PC-9 (cell line): Measurements from ENCODE around the gene DOCK3. TPM values are rescaled to one million over a fixed set of nuclear protein-coding genes. Genes with fewer than 3 reads are reported as not detected.

ENCODE experiments used
- BruUV-seq: library from RNA; stranded (reverse); fragments of 400-500 nt; replicated peaks from 2 replicates; lab custom pipeline; 2021; lab: Mats Ljungman, UMichigan
- CTCF ChIA-PET: fragments of 300-600 bp; sonication (Branson Sonifier 250); formaldehyde crosslinking; loops from one replicate; lab custom pipeline; 2022; ENCODE audit warnings: antibody characterized with exemption; lab: Charles Lee
- POLR2A ChIA-PET: fragments of 300-600 bp; sonication (Branson Sonifier 250); formaldehyde crosslinking; loops from one replicate; lab custom pipeline; 2022; ENCODE audit warnings: antibody characterized with exemption; ENCODE audit not compliant: unreplicated experiment; lab: Charles Lee
- DNase-seq, 2 experiments: peaks; one replicate each; pipeline versions ENCODE4 v3.0.0 to v3.0.0-alpha.2; 2015 to 2022; ENCODE audit warnings: mixed read lengths in 1 of 2
- H2AFZ ChIP-seq: fragments of 200-600 bp; sonication (generic); 2 replicates; pipeline ENCODE4 v1.8.1; 2017; ENCODE audit warnings: antibody characterized with exemption
- H3F3A ChIP-seq: fragments of 200-600 bp; sonication (generic); 2 replicates; pipeline ENCODE4 v1.8.1; 2017; ENCODE audit warnings: antibody characterized with exemption, mild to moderate bottlenecking, low read depth; ENCODE audit not compliant: insufficient read depth
- H3K27ac ChIP-seq: fragments of 200-600 bp; sonication (generic); 2 replicates; pipeline ENCODE4 v1.6.1; 2016; ENCODE audit warnings: mixed run types
- H3K27me3 ChIP-seq: fragments of 200-600 bp; sonication (generic); 2 replicates; pipeline ENCODE4 v1.6.1; 2016; ENCODE audit warnings: low read depth, mixed run types; ENCODE audit not compliant: insufficient read depth
- H3K36me3 ChIP-seq: fragments of 200-600 bp; sonication (generic); 2 replicates; pipeline ENCODE4 v1.6.1; 2016; ENCODE audit warnings: low read depth, mixed run types
- H3K4me1 ChIP-seq: fragments of 200-600 bp; sonication (generic); replicated peaks from 2 replicates; pipeline ENCODE4 v1.6.1; 2016; ENCODE audit warnings: mixed run types; ENCODE audit not compliant: insufficient read depth
- H3K4me2 ChIP-seq: fragments of 200-600 bp; sonication (generic); 2 replicates; pipeline ENCODE4 v1.6.1; 2017; ENCODE audit warnings: mixed run types
- H3K4me3 ChIP-seq: fragments of 200-600 bp; sonication (generic); 2 replicates; pipeline ENCODE4 v1.6.1; 2016; ENCODE audit warnings: mixed run types
- H3K79me2 ChIP-seq: fragments of 200-600 bp; sonication (generic); 2 replicates; pipeline ENCODE4 v1.6.1; 2017; ENCODE audit warnings: low read depth, mixed run types
- H3K9me2 ChIP-seq: fragments of 200-600 bp; sonication (generic); 2 replicates; pipeline ENCODE4 v1.8.1; 2017; ENCODE audit warnings: mild to moderate bottlenecking; ENCODE audit not compliant: insufficient read depth
- H3K9me3 ChIP-seq: fragments of 200-600 bp; sonication (generic); 2 replicates; pipeline ENCODE4 v1.8.1; 2016; ENCODE audit warnings: low read depth; ENCODE audit not compliant: insufficient read depth
- H4K20me1 ChIP-seq: fragments of 200-600 bp; sonication (generic); 2 replicates; pipeline ENCODE4 v1.8.1; 2017; ENCODE audit not compliant: insufficient read depth
- CTCF ChIP-seq: fragments of 200-600 bp; sonication (generic); conservative IDR thresholded peaks from 2 replicates; pipeline ENCODE4 v1.6.1; 2017; ENCODE audit warnings: mixed run types, antibody characterized with exemption, mild to moderate bottlenecking, moderate library complexity
- EZH2 ChIP-seq: fragments of 200-600 bp; sonication (generic); IDR thresholded peaks from 2 replicates; pipeline ENCODE4 v1.8.0; 2017; ENCODE audit warnings: antibody characterized with exemption, low read depth
- intact Hi-C: fragments of 100-400 bp; cut with micrococcal nuclease; formaldehyde crosslinking; loops from one replicate; pipeline ENCODE4 v1.10.0; 2022; ENCODE audit not compliant: unreplicated experiment
- total RNA-seq: library from RNA; stranded (reverse); gene quantifications from 2 replicates; pipeline ENCODE4 v1.2.3, GENCODE V29; 2021

DOCK3 gene
- total RNA-seq, 1 experiment from 2014 or later: 16.9 TPM

- H3K4me2 ChIP-seq: no peak overlapping the region
These were observed 7.9 kb upstream of the DOCK3 start for GRCh38 chr3:50666837-50667236.

GRCh38 chr3:50671331-50671730 is 3.4 kb upstream of the DOCK3 start:
- peak overlapping the region; percentile 36 for H3K4me2 ChIP-seq

More at GRCh38 chr3:50666837-50667236, 7.9 kb upstream of the DOCK3 start:
- Histone ChIP-seq H3K4me3 (no peak overlapping the region), H3K27me3 (no peaks in the 10 kb centered on the region), H3K4me1 (peaks cover 19% of the 10 kb centered on the region), H3K79me2 (no peaks in the 10 kb centered on the region), H2AFZ (no peak overlapping the region), H3K9me2 (no peaks in the 10 kb centered on the region), H3K9me3 (no peaks in the 10 kb centered on the region), H3F3A (peaks cover 13% of the 10 kb centered on the region; the same call in 1 of the 2 replicates), H4K20me1 (no peaks in the 10 kb centered on the region), H3K36me3 (no peaks in the 10 kb centered on the region), H3K27ac (no peak overlapping the region)
- BruUV-seq: no TSS peak
- DNase-seq: no peak
- CTCF ChIA-PET: no interaction called here
- TF ChIP-seq EZH2: no peak
- TF ChIP-seq CTCF: no peak
- intact Hi-C loops: no loop called here
- POLR2A ChIA-PET: no interaction called here

GRCh38 chr3:50672656-50673055 is 2.1 kb upstream of the DOCK3 start:
- H3K27me3 ChIP-seq: no peaks in the 10 kb centered on the region
- DNase-seq: no peak
- H2AFZ ChIP-seq: no peak overlapping the region
- H3K27ac ChIP-seq: no peak overlapping the region
- no peak overlapping the region for H3K4me2 ChIP-seq
- H3K36me3 ChIP-seq: no peaks in the 10 kb centered on the region
- ChIA-PET CTCF (no interaction called here), POLR2A (interaction anchor here (0.7 kb wide), 1 partner anchor 26 kb away, joined by 5 read pairs; no protein-coding TSS in a partner anchor)
- no peak overlapping the region for H3K4me3 ChIP-seq
- H3K79me2 ChIP-seq: peaks cover 19% of the 10 kb centered on the region
- intact Hi-C loops: no loop called here
- peaks cover 25% of the 10 kb centered on the region for H3K4me1 ChIP-seq
- H3K9me2 ChIP-seq: no peaks in the 10 kb centered on the region
- no TSS peak for BruUV-seq
- no peaks in the 10 kb centered on the region for H3K9me3 ChIP-seq
- TF ChIP-seq CTCF: no peak
- TF ChIP-seq EZH2: no peak
- no peaks in the 10 kb centered on the region for H4K20me1 ChIP-seq
- peaks cover 20% of the 10 kb centered on the region; the same call in 1 of the 2 replicates for H3F3A ChIP-seq

More at GRCh38 chr3:50671331-50671730, 3.4 kb upstream of the DOCK3 start:
- Histone ChIP-seq H3K36me3 (no peaks in the 10 kb centered on the region), H3K9me2 (no peaks in the 10 kb centered on the region), H3K4me3 (no peak overlapping the region), H3K79me2 (peaks cover 9% of the 10 kb centered on the region; the same call in 1 of the 2 replicates), H4K20me1 (no peaks in the 10 kb centered on the region), H3K27ac (no peak overlapping the region), H3K4me1 (peaks cover 17% of the 10 kb centered on the region), H2AFZ (no peak overlapping the region), H3K9me3 (no peaks in the 10 kb centered on the region), H3F3A (peaks cover 20% of the 10 kb centered on the region; the same call in 1 of the 2 replicates), H3K27me3 (no peaks in the 10 kb centered on the region)
- DNase-seq: peak; percentile 29 to 83
- intact Hi-C loops: loop anchor here (2.0 kb wide), 1 partner anchor 45 kb away; no protein-coding TSS in a partner anchor
- no TSS peak for BruUV-seq
- ChIA-PET POLR2A (interaction anchor here (0.6 kb wide), 1 partner anchor 136 kb away, joined by 15 read pairs; no protein-coding TSS in a partner anchor), CTCF (no interaction called here)
- TF ChIP-seq CTCF: no peak
- no peak for TF ChIP-seq EZH2
